HS-5 (cell line): Measurements from ENCODE around the gene AKT3.
A peak's percentile ranks its signal among the peaks of the same experiment; 100 is the strongest.

Experiments
- DNase-seq: peaks from one replicate; pipeline ENCODE4 v3.0.0-alpha.2; 2012; ENCODE audit warnings: low read depth

AKT3 gene

DNA sequence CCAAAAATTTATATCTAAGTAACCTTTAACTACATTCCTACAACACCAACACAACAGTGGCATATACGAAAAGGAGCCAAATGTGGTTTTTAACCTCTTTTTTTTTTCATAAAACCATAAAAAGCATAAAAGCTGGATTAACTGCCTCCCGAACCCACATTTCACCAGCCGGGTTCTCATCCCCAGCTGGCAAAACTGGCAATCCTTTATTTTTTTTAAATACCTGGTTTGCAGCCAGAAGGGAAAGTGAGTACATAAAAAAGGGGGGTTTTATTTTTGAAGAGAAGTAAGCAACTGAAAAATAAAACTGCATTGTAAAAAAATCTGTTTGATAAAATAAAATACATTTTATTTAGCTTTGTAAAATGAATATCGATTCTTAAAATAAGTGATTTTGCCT lies 295.4 kb downstream of the AKT3 start:
- DNase-seq, result no peak

DNA sequence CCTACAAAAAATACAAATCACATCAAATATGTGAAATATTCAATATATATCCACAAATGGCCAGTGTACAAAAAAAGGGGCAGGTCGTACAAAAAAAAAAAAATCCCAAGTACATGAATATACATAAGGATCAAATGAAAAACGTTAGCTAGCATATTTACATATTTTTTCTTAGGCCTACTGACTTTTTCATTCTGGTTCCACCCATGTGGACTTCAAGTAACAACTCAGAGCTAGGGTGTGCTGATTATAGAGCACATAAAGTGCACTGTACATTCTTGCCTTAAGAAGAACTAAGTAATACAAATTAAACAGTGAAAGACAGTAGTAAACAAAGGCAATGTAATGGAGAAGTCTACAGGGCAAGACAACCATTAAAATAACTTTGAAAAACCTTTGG lies 297.0 kb downstream of the AKT3 start:
- DNase-seq, result no peak

DNA sequence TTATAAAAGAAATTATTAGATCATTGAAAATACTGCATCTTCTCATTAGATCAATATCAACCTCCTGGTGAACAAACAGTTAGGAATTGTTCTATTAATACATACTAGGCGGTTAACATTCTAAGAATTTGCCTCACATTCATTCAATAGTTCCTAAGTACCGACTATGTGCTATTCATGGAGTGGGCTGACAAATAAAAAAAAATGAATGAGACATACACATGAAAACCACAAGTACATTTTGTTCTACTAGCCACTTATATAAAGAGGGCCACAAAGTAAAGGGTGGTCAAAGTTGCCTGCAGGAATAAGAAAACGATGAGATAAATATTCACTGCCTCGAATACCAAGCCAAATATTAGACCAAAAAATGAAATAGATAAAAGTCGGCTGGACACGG lies 299.8 kb downstream of the AKT3 start:
- DNase-seq, result no peak

DNA sequence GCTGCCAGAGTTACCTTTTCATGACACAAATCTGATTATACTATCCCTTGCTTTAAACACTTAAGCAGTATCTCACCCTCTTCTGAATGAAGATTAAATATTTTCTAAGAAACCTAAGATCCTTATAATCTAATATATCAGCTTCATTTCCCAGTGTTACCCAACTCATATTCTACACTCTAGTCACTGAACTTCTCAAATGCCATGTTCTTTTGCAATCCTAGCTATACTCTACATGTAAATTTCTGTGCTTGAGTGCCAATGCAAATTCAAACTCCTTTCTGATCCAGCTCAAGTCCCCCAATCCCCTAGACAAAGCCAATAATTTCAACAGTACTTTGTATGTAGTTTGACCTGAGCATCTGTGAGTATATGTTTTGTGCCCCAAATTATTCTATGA lies 300.3 kb downstream of the AKT3 start:
- DNase-seq, result no peak

DNA sequence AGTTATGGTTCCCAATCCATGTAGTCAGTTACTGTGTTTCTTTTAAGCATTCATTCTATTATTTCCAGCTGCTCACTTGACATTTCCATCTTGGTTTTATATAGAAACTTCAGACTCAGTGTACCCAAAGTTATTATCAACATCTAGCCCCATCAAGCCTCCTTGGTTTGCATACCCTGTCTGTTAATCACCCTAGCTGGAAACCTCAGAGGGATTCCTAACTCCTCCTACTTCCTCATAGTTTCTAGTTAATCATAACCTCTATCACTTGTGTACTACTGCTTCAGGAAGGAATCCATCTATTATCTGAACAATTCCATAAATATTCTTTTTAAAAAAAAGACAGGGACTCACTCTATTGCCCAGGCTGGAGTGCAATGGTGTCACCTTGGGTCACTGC lies 300.9 kb downstream of the AKT3 start:
- peak; percentile 58 for DNase-seq

DNA sequence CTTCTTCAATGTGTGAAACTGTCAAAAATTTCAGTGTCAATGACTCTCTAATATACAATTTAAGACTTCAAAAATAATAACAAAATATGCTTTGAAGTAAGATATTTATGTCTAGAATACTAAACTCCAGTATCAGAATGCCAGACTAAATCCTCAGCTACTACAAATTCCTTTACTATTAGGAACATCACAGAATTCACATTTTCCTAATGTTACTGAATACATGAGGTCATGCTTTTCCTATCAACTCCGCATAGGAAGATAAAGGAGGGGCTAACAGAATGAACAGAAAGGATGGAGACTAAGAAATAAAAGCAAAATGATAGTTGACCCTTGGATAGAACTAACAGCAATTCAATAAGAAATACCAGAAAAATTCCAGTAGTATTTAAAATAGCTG lies 301.5 kb downstream of the AKT3 start:
- DNase-seq, result no peak

DNA sequence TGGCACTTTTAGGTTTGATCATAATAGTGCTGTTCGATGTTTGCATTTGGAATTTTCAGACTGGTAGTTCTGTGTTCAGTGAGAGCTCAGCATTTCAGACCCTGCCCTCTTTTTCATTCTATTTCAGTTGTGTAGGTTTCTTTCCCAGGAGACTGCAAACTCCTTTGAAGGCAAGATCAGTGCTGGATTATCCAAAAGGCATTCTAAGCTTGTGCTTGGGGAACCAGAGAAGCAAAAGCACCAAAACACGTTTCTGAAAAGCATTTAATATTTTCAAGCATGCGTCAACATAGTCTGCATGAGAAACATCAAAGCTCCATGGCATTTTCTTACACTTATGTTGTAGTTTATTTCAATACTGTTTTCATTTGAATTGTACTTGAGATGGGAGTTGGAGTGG lies 302.2 kb downstream of the AKT3 start:
- DNase-seq, result no peak

DNA sequence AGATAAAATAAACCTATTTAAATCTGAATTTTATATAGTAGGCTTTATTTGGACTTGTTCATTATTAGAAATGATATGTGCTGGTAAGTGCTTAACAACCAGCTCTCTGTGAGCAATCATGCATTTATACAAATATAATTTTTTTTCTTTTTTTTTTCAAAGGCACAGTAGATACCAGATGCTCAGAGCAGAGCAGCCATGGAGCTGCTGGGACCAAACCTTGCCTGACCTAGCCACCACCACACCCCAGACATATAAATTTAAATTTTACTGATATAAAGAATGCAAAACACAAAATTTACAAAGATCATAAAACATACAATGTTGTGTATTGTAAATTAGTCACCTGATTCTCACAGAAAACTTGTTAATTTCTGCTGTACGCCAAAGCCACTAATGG lies 303.6 kb downstream of the AKT3 start:
- no peak for DNase-seq

DNA sequence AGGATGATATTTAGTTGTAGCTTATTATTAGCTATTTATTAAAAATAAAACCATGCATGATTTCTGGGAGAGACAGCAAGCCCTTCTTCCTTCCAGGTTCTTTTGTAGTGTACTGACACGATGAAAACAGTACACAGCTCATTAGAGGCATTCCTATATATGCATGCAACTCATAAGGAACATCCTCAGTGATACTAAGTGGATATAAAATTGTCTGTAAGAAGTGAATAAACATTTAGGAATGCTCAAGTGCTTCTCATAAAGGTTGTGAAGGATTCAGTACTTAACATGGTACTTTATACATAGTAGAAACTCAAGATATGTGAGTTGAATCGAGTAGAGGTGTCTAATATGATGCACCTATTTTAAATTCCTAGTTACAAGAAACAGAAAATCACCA lies 306.5 kb downstream of the AKT3 start:
- DNase-seq, result no peak

DNA sequence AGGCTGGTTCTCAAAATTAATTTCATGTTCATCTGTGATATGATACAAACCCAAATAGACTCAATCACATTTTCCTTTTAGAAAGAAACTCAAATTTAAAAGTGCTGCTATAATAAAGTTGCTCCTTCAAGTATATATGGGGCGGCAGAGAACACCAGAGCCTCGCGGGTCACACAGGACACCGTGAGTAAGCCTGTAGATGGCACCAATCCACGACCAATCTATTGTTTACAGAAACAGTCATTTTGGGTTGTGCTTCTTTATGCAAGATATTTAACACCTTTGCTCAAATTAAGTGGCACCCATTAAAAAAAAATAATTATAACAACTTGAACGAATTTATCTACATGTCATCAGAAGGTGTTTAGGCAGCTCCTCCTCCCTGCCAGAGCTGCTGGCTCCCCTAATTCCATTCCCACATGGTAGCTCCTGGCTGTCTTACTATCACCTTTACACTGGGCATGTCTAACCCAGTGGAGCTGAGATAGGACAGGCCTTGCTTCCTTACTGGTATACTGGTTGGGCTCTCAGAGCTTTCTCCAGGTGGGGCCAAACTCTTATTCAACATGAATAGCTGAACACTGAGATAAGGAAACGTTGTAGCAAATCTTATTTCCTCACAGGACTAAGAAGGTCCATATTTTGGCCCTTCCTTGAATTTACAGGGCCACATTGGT lies 307.2 kb downstream of the AKT3 start:
- DNase-seq, result no peak

DNA sequence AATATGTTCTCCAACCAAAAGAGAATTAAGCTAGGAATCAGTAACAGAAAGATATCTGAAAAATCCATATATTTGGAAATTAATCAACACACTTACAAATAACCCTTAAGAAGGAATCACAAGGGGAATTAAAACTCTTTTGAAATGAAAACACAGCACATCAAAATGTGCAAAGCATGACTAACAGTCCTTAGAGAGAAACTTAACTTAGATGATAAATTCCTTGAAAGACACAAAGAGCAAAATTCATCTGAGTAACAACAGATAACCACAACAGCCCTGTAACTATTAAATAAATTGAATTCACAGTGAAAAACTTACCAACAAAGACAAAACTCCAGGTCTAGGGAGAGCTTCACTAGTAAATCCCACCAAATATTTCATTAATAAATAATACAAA lies 310.4 kb downstream of the AKT3 start:
- no peak for DNase-seq

DNA sequence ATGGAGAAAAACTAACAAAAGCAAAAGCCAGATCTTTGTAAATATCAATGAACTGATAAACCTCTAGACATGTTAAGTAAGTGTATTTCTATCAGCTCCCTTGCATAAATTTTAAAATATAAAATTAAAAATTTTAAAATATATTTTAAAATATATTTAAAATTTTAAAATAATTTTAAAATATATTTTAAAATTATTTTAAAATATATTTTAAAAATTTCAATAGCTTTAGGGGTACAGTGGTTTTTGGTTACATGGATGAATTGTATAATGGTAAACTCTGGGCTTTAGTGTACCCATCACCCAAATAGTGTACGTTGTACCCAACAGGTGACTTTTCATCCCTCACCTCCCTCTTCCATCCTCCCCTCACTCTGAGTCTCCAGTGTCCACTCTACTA lies 315.0 kb downstream of the AKT3 start:
- DNase-seq, result no peak

DNA sequence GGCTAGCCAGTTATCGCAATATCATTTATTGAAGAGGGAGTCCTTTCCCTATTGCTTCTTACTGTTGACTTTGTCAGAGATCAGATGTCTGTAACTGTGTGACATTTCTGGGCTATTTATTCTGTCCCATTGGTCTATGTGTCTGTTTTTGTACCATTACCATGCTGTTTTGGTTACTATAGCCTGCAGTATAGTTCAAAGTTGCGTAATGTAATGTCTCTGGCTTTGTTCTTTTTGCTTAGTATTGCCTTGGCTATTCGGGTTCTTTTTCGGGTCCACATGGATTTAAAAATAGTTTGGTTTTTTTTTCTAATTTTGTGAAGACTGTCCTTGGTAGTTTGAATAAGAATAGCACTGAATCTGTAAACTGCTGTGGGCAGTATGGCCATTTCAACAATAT lies 320.5 kb downstream of the AKT3 start:
- no peak for DNase-seq

DNA sequence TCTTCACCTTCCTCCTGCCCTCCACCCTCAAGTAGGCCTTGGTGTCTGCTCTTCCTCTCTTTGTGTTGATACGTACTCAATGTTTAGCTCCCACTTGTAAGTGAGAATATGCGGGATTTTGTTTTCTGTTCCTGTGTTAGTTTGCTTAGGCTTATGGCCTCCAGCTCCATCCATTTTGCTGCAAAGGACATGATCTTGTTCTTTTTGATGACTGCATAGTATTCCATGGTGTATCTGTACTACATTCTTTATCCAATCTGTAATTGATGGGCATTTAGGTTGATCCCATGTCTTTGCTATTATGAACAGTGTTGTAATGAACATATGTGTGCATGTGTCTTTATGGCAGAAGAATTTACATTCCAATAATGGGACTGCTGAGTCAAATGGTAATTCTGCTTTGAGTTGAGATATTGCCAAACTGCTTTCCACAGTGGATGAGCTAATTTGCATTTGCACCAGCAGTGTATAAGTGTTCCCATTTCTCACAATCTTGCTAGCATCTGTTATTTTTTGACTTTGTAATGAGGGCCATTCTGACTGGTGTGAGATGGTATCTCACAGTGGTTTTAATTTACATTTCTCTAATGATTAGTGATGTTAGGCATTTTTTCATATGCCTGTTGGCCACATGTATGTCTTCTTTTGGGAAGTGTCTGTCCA lies 321.5 kb downstream of the AKT3 start:
- no peak for DNase-seq

DNA sequence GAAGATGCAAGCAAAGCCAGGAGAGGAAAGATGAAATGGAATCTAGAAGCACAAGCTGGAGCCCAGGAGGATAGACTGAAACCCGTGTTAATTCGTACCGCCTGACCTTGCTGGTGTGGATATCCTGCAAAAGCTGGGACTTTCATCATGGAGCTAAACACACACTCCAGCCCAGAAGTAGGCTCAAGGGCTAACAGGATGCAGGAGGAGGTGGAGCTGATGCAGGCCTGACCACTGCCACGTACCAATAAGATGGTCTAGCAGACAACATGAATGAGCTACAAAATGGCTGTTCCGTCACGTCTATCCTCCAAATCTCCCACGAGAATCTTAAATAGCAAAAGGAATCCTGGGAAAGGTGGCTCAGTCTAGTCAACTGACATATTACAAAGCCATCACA lies 323.9 kb downstream of the AKT3 start:
- no peak for DNase-seq

DNA sequence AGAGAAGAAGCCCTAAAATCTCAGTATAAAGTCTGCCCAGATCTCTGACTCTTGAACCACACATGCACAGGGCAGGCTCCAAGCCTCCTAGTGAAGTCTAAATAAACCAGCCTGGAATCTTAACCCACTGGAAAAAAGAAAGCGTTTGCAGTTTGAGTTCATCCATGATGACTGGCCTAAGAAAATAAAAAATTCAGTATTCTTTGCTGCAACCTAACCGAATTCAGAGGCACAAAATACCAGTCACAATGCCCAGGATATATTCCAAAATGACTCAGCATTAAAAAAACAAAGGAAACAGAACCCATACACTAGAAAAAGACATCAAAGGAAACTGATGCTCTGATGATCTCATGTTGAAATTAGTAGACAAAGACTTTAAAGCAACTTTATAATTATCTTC lies 325.0 kb downstream of the AKT3 start:
- DNase-seq, result peak; percentile 61

DNA sequence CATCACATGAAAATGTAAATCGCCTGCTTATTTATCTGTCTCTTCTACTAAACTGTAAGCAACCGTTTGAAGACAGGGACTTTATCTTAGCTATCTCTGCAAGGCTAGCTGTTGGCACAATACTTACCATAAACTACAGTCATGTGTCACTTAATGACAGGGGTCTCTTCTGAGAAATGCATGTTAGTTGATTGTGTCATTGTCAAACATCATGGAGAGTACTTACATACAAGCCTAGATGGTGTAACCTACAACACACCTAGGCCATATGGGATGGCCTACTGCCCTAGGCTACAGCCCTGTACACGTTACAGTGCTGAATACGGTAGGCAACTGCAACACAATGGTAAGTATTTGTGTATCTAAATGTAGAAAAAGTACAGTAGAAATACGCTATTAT lies 326.3 kb downstream of the AKT3 start:
- DNase-seq, result no peak

DNA sequence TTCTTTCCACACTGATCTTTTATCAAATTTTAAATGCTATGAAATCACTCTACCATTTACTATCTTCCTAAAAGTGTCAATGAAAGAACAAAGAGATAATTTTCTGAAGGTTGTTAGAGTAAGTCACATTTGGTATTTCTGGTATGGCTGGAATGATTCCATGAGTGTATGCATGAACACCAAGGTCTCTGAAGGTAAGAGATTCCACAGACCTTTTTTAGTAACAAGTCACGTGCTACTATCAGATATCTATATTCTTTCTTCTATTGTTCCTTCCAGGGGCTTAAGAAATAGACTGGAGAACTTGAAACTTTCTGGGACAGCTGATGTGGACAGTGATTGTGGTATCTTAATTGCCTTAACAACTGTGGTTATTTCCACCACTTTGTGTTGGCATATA lies 329.2 kb downstream of the AKT3 start:
- DNase-seq, result no peak

DNA sequence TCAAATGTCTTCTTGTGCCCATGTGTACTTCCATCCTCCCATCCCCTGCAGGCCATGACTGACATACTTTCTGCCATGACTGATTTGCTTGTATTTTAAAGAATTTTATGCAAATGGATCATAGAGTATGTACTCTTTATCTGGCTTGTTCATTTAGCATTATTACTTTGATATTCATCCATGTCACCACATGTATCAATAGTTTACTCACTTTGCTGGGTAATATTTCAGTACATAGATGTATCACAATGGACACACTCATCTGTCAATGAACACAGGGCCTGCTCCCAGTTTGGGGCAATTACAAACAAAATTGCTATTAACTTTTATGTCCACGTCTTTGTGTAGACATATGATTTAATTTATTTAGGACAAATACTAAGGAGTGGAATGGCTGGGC lies 335.1 kb downstream of the AKT3 start:
- no peak for DNase-seq

DNA sequence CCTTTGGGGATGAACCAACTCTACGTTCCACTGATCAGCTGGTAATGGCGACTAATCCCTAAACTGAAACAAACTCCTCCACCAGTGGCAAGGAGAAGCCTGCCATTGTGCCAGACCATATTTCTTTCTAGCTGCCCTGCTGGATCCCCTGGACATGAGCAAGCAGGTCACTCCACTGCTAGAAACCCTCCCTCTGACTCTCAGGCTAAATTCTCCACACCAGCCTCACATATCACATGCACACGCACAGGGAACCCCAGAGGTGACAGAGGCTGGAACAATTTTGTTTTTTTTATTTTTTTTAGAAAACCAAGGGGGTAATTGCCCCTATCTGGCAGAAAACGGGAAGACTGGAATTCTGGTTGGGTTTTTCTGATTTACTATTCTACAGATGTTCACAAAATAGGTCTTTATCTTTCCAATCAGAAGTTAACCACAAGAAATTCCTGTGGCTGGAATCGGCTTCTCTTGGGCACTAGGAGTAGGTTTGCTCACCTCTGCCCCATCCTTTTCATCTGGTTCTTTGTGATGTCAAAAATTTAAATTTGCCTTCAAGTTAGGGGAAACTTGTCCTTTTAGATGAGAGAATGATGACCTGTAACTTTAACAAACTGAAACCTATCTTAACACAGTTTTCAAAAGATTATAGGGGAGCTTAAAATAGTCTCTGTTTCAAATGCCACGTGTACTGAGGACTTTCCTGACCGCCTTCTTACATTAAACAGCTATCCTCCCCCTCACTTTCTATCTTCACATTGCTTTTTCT lies 336.1 kb downstream of the AKT3 start:
- DNase-seq, result peak; percentile 25

DNA sequence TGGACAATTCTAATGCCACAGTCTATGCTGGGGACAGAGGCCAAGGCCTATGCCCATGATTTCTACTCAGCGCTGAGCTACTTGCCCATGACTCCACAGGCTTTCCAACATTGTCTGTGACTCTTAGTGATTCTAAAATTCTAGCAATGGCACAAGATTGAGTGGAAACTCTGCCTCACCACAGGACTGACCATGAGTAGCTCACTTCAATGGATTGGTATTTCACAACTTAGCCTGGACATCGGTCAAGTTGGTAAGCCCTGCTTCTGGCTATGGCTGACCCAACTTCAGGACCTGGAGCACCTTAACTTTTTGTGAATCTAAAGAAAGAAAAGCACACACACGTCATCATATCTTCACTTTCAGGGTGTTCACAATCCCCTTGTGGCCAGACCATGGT lies 339.1 kb downstream of the AKT3 start:
- no peak for DNase-seq

DNA sequence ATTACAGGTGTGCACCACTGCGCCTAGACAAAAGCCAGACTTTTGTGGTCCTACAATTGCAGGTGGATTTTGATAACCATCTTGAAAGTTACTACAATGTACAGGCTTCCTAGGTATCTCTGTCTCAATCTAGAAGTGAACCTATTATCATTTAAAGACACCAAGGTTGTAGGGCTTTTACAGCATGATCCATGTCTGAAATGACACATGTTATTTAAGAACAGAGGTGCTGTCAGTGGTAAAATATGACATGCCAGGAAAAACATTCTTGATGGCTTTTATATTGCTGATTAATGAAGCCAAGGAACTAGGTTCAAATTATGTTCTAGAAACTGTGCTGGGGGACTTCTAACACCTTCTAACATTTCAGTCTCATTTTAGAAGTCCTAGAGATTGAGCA lies 341.1 kb downstream of the AKT3 start:
- no peak for DNase-seq

DNA sequence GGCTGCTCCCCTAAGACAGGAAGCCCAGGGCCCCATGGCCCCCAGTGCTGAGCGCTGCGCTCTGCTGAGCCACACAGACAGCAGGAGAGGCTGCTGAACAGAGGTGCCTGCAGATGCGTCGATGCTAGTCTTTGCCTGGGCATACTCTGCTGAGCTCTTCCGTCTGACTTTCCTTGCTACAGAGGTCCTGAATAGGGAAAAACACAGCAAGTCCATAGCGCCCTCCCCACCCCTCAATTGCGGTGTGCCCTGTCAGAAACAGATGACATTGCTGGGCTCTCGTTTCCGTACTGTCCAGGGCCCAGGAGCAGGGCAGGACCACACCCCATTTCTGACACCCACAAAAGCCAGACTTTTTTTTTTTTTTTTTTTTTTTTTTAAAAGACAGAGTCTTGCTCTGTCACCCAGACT lies 341.7 kb downstream of the AKT3 start:
- no peak for DNase-seq
